ENCODE data around the gene TRANK1. TPM values are rescaled to one million over a fixed set of nuclear protein-coding genes. Genes with fewer than 3 reads are reported as not detected.

The TRANK1 gene
- total and polyA plus RNA-seq, 8 donors = 1.7 to 14.6 (median 3.4) TPM

DNA sequence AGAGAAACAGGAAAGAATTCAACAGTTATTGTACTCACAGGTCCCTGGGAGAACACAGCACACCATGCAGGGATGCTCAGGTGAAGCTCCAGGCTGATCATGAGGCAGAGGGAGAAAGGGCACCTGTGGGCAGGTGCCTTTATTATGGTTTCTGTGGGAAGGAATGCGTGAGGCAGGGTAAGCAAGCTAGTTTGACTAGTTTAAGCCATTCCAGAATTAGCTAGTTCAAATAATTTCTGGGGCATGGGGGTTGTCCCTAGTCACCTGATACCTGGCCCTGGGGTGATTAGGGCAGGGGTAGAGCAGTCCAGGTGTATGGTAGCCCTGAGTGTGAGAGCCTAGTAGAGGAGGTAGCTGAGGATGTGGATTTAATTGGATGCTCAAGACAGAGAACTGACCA, 132.6 kb downstream of the TRANK1 start:
- no peaks in the 10 kb centered on the region for H3K27me3 ChIP-seq
- TF ChIP-seq, protein P1, sequence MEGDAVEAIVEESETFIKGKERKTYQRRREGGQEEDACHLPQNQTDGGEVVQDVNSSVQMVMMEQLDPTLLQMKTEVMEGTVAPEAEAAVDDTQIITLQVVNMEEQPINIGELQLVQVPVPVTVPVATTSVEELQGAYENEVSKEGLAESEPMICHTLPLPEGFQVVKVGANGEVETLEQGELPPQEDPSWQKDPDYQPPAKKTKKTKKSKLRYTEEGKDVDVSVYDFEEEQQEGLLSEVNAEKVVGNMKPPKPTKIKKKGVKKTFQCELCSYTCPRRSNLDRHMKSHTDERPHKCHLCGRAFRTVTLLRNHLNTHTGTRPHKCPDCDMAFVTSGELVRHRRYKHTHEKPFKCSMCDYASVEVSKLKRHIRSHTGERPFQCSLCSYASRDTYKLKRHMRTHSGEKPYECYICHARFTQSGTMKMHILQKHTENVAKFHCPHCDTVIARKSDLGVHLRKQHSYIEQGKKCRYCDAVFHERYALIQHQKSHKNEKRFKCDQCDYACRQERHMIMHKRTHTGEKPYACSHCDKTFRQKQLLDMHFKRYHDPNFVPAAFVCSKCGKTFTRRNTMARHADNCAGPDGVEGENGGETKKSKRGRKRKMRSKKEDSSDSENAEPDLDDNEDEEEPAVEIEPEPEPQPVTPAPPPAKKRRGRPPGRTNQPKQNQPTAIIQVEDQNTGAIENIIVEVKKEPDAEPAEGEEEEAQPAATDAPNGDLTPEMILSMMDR (IDR thresholded peaks at IDR 0.05) = no peak
- no peak for FAIRE-seq
- intact Hi-C loops (cut with DNase I) = no loop called here
- H3K9me3 ChIP-seq = no peaks in the 10 kb centered on the region
- H3K4me3 ChIP-seq = no peak overlapping the region
- no peak for ATAC-seq
- WGBS, 2 donors = 70 to 89% methylated on average over 1 of the region's 1 CpG
- no peak for DNase-seq
- no peaks in the 10 kb centered on the region for H3K36me3 ChIP-seq
- H3K27ac ChIP-seq = no peak overlapping the region
- no peaks in the 10 kb centered on the region for H3K4me1 ChIP-seq

DNA sequence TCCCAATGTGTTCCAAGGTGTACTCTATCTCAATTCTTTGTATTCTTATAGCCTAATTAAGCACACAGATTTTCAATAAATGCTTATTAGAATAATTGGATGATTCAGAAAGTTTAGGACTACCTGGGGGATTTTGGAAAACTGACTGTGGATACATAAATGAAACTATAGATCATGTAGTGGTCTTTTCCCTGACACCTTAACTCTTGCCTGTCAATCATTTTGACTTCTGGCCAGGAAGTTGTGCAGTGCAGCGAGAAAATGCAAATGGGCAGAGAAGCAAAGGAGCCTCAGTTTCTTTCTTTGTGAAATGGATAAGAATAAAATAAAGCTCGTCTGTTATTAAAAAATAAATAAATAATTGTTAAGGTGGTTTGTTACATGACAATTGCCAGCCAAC, 133.1 kb downstream of the TRANK1 start:
- Histone ChIP-seq H3K36me3 (no peaks in the 10 kb centered on the region), H3K4me3 (no peak overlapping the region), H3K4me1 (no peaks in the 10 kb centered on the region), H3K9me3 (no peaks in the 10 kb centered on the region), H3K27me3 (no peaks in the 10 kb centered on the region), H3K27ac (no peak overlapping the region)
- ATAC-seq = no peak
- DNase-seq = no peak
- WGBS, 2 donors = 78 to 81% methylated on average over 2 of the region's 2 CpGs
- TF ChIP-seq, protein P1 (IDR thresholded peaks at IDR 0.05) = no peak
- no peak for FAIRE-seq
- intact Hi-C loops (cut with DNase I) = no loop called here

DNA sequence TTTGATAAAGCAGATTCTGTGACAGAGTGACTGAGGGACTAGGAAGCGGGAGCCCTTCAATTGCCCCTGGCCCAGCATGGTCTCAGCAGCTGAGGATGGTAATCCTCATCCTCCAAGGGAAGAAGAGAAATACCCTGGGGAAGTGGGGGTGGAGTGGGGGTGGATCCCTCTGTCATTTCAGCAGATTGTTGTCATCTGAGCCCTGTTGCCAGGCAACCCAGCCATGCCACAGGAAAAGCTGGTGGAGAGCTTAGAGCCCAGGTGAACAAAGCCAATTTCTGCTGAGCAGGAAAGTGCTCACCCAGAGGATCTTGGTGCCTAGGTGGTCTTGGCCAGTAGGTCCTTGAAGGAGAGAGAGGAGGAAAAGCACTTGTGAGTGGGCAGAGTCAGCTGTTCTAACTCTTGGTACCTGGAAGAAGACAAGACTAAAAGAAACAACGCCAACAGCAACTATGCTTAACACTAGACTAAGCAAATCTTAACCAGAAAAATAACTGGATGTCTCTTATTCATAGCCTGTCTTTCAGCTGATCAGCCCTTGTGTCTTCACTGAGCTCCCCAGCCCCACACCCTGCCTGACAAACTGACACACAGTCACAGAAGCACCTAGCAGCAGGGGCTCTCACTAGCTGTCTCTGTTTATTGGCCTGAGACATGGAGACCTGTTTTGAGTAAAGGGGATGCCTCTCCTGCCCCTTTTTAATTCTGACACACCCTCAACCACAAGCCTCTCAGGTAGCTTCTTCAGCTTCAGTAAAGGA, 140.4 kb downstream of the TRANK1 start:
- H3K4me1 ChIP-seq = no peaks in the 10 kb centered on the region
- H3K9me3 ChIP-seq = no peaks in the 10 kb centered on the region
- no peak overlapping the region for H3K27ac ChIP-seq
- H3K4me3 ChIP-seq = no peak overlapping the region
- intact Hi-C loops (cut with DNase I) = no loop called here
- WGBS, 2 donors = 81 to 89% methylated on average over 2 of the region's 2 CpGs
- no peak for DNase-seq
- TF ChIP-seq, protein P1 (IDR thresholded peaks at IDR 0.05) = no peak
- ATAC-seq = no peak
- no peaks in the 10 kb centered on the region for H3K27me3 ChIP-seq
- FAIRE-seq = no peak
- no peaks in the 10 kb centered on the region for H3K36me3 ChIP-seq

DNA sequence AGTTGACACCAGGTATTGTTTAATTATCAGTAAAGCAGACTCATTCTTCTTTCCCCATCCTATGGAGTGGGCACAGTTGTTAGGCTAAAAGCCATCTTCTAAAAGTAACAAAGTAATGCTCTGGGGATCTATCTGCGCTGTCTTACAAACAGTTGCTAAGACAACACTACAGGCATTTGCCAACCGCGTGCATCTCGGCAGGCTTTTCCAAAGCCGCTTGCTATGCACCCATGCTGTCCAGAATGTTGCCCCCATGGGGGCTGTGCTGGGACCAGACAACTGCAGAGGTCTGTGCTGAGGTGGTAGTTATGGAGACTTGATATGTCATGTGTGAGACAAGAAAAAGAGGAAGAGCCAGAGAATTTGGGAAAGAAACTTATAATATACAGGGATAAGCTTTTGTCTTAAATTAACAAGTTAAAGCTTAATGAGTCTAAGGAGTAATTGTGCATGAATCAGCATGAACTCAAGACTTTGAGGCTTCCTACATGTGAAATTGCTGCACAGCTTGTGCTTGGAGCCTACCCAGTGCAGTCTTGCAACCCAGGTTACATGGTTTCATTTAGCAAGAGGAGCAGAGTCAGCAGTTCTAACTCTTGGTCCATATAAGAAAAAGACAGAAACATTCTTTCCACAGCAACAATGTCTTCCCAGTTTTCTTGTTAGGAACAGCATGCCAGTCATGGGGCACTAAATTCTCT, 141.6 kb downstream of the TRANK1 start:
- no peaks in the 10 kb centered on the region for H3K36me3 ChIP-seq
- no peak for DNase-seq
- TF ChIP-seq, protein P1 (IDR thresholded peaks at IDR 0.05) = no peak
- H3K4me3 ChIP-seq = no peak overlapping the region
- no peak overlapping the region for H3K27ac ChIP-seq
- H3K9me3 ChIP-seq = no peaks in the 10 kb centered on the region
- no peak for FAIRE-seq
- 92 to 94% methylated on average over 5 of the region's 5 CpGs for WGBS, 2 donors
- no peak for ATAC-seq
- no peaks in the 10 kb centered on the region for H3K4me1 ChIP-seq
- intact Hi-C loops (cut with DNase I) = no loop called here
- no peaks in the 10 kb centered on the region for H3K27me3 ChIP-seq
